ENCODE measurements around the gene LGI4.

LGI4 gene

GRCh38 chr19:35134601-35135242 is at the start of gene LGI4:
LGI4 (minus strand) TSS chr19:35135059; CDS start chr19:35134680, 379 bp downstream.
- no peak for DNase-seq

- DNase-seq, result no peak
These were observed 49.4 kb upstream of the LGI4 start for GRCh38 chr19:35184267-35184666.

GRCh38 chr19:35181387-35181786 is 46.5 kb upstream of the LGI4 start:
- no peak for DNase-seq

GRCh38 chr19:35179830-35180229 is 45.0 kb upstream of the LGI4 start:
- DNase-seq, result no peak

GRCh38 chr19:35178701-35179100 is 43.8 kb upstream of the LGI4 start:
- no peak for DNase-seq

- DNase-seq, result no peak
These were observed 42.8 kb upstream of the LGI4 start for GRCh38 chr19:35177377-35178274.

- DNase-seq, result no peak
These were observed 41.3 kb upstream of the LGI4 start for GRCh38 chr19:35176181-35176570.

GRCh38 chr19:35174226-35174625 is 39.4 kb upstream of the LGI4 start:
- no peak for DNase-seq

- DNase-seq, result no peak
These were observed 36.9 kb upstream of the LGI4 start for GRCh38 chr19:35171730-35172129.

GRCh38 chr19:35170359-35171061 is 35.7 kb upstream of the LGI4 start:
- no peak for DNase-seq

- no peak for DNase-seq
These were observed 34.5 kb upstream of the LGI4 start for GRCh38 chr19:35169221-35169995.

GRCh38 chr19:35168196-35168595 is 33.3 kb upstream of the LGI4 start:
- DNase-seq, result no peak

- DNase-seq, result no peak
These were observed 32.6 kb upstream of the LGI4 start for GRCh38 chr19:35167251-35168119.

- no peak for DNase-seq
These were observed 31.5 kb upstream of the LGI4 start for GRCh38 chr19:35166100-35167063.

GRCh38 chr19:35165200-35166058 is 30.6 kb upstream of the LGI4 start:
- DNase-seq, result no peak

- DNase-seq, result no peak
These were observed 29.6 kb upstream of the LGI4 start for GRCh38 chr19:35164418-35164817.

- no peak for DNase-seq
These were observed 27.8 kb upstream of the LGI4 start for GRCh38 chr19:35162471-35163326.

- no peak for DNase-seq
These were observed 26.5 kb upstream of the LGI4 start for GRCh38 chr19:35161434-35161743.

All from GDM1 (cell line).